GM18520 (cell line): Measurements from ENCODE around the gene FEN1.

Source experiments
- ATAC-seq: cut with Tn5 transposase; IDR thresholded peaks from one replicate; pipeline ENCODE4 v1.9.1; 2021; ENCODE audit not compliant: unreplicated experiment

FEN1 gene

GRCh38 chr11:61792310-61793082 is at the start of gene FEN1, which contains the start of gene TMEM258:
Gene FEN1, plus strand, starts transcription at chr11:61792911. Its CDS starts 2,451 bp downstream, at chr11:61795362.
Gene TMEM258, minus strand, starts transcription at chr11:61792599. Its CDS starts 41 bp downstream, at chr11:61792558.
- peak; percentile 62 for ATAC-seq

GRCh38 chr11:61743486-61744095 is 49.1 kb upstream of the FEN1 start:
- ATAC-seq: no peak

- no peak for ATAC-seq
Measured at GRCh38 chr11:61744181-61744580, 48.5 kb upstream of the FEN1 start.

GRCh38 chr11:61744609-61745156 is 48.0 kb upstream of the FEN1 start:
- ATAC-seq: no peak

- no peak for ATAC-seq
Measured at GRCh38 chr11:61745781-61746441, 46.8 kb upstream of the FEN1 start.

- ATAC-seq: no peak
Measured at GRCh38 chr11:61746442-61747191, 46.1 kb upstream of the FEN1 start.

- ATAC-seq: no peak
Measured at GRCh38 chr11:61747192-61747966, 45.3 kb upstream of the FEN1 start.

GRCh38 chr11:61747967-61748285 is 44.8 kb upstream of the FEN1 start:
- ATAC-seq: no peak

- ATAC-seq: no peak
Measured at GRCh38 chr11:61749591-61750217, 43.0 kb upstream of the FEN1 start.

- no peak for ATAC-seq
Measured at GRCh38 chr11:61750631-61751273, 42.0 kb upstream of the FEN1 start.

GRCh38 chr11:61751384-61751783 is 41.3 kb upstream of the FEN1 start:
- no peak for ATAC-seq

- ATAC-seq: no peak
Measured at GRCh38 chr11:61752117-61752924, 40.4 kb upstream of the FEN1 start, which contains the start of gene MYRF. Gene MYRF, plus strand, starts transcription at chr11:61752636. Its CDS starts 109 bp downstream, at chr11:61752745.

GRCh38 chr11:61752925-61753521 is 39.7 kb upstream of the FEN1 start:
- no peak for ATAC-seq

GRCh38 chr11:61753672-61754071 is 39.0 kb upstream of the FEN1 start:
- no peak for ATAC-seq

GRCh38 chr11:61754534-61755482 is 37.9 kb upstream of the FEN1 start:
- no peak for ATAC-seq

- no peak for ATAC-seq
Measured at GRCh38 chr11:61756147-61756451, 36.6 kb upstream of the FEN1 start.
